Chondrocyte (in vitro differentiated cells): Measurements from ENCODE around the gene TSHR. TPM values are rescaled to one million over a fixed set of nuclear protein-coding genes. Genes with fewer than 3 reads are reported as not detected.

Source experiments
- DNase-seq: peaks from one replicate; pipeline ENCODE4 v3.0.0; 2021; ENCODE audit warnings: mixed read lengths, low spot score
- H3K27ac Mint-ChIP-seq: one replicate; pipeline ENCODE4 v1.8.0; 2021; ENCODE audit warnings: mild to moderate bottlenecking, moderate library complexity, mixed read lengths; ENCODE audit not compliant: unreplicated experiment
- H3K27me3 Mint-ChIP-seq: 2 replicates; pipeline ENCODE4 v1.8.0; 2021; ENCODE audit warnings: low read depth, mixed read lengths
- H3K36me3 Mint-ChIP-seq: 2 replicates; pipeline ENCODE4 v1.8.0; 2021; ENCODE audit warnings: low read depth, mixed read lengths
- H3K4me1 Mint-ChIP-seq: 2 replicates; pipeline ENCODE4 v1.8.0; 2021; ENCODE audit warnings: low read depth, mild to moderate bottlenecking, mixed read lengths
- H3K4me3 Mint-ChIP-seq: one replicate; pipeline ENCODE4 v1.8.0; 2021; ENCODE audit warnings: mild to moderate bottlenecking, moderate library complexity, mixed read lengths; ENCODE audit not compliant: unreplicated experiment
- H3K9me3 Mint-ChIP-seq: 2 replicates; pipeline ENCODE4 v1.8.0; 2021; ENCODE audit warnings: low read depth, mixed read lengths
- total RNA-seq: library from RNA; stranded (reverse); gene quantifications from 3 replicates; pipeline ENCODE4 v1.2.1, GENCODE V29; 2021
- TF ChIP-seq, protein P1 (sequence below): fragments of 200-600 bp; sonication (generic); IDR thresholded peaks from 2 replicates; pipeline ENCODE4 v1.5.0; 2021; ENCODE audit warnings: antibody characterized with exemption, mild to moderate bottlenecking, moderate library complexity

TSHR gene
- total RNA-seq, 1 donor from 2014 or later: not detected

DNA sequence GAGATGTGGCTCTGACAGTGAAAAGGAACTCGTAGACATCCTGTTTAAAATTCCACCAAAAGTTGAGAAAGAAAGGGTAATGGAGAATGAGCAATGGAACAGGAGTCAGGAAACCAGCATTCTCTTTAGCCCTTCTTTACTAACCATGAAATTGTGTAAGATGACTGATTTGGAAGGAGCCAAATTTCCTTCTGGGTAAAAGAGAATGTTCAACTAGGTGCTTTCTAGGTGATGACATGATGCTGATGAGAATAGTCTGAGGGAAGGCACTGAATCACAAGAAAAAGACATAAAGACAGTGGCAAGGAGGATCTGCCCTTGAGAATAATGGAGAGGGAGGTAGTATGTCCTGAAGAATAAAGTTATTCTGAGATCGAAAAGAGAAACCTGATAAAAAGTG, 2.2 kb downstream of the TSHR start:
- Mint-ChIP-seq H3K27ac (no peak overlapping the region), H3K27me3 (peaks cover 40% of the 10 kb centered on the region), H3K36me3 (no peaks in the 10 kb centered on the region), H3K9me3 (no peaks in the 10 kb centered on the region), H3K4me3 (no peak overlapping the region), H3K4me1 (peaks cover 11% of the 10 kb centered on the region)
- TF ChIP-seq, protein P1, sequence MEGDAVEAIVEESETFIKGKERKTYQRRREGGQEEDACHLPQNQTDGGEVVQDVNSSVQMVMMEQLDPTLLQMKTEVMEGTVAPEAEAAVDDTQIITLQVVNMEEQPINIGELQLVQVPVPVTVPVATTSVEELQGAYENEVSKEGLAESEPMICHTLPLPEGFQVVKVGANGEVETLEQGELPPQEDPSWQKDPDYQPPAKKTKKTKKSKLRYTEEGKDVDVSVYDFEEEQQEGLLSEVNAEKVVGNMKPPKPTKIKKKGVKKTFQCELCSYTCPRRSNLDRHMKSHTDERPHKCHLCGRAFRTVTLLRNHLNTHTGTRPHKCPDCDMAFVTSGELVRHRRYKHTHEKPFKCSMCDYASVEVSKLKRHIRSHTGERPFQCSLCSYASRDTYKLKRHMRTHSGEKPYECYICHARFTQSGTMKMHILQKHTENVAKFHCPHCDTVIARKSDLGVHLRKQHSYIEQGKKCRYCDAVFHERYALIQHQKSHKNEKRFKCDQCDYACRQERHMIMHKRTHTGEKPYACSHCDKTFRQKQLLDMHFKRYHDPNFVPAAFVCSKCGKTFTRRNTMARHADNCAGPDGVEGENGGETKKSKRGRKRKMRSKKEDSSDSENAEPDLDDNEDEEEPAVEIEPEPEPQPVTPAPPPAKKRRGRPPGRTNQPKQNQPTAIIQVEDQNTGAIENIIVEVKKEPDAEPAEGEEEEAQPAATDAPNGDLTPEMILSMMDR: no peak
- no peak for DNase-seq

DNA sequence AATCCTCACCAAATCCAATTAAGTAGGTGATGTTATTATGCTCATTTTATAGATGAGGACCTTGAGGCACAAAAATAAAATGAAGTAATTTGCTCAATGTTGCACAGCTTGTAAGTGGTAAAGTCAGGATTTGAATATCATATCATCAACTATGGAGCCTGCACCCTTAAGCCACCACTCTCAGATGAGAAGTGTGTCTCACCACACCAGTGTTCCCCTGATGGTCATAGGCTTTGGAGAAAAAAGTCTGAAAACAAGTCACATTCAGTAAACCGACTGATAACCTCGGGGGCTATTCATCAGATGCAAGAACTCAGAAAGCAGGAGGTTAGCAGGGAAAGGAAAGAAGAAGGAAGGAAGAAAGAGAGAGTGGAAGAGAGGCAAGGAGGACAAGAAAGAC, 2.8 kb downstream of the TSHR start:
- H3K27me3 Mint-ChIP-seq: peaks cover 40% of the 10 kb centered on the region

DNA sequence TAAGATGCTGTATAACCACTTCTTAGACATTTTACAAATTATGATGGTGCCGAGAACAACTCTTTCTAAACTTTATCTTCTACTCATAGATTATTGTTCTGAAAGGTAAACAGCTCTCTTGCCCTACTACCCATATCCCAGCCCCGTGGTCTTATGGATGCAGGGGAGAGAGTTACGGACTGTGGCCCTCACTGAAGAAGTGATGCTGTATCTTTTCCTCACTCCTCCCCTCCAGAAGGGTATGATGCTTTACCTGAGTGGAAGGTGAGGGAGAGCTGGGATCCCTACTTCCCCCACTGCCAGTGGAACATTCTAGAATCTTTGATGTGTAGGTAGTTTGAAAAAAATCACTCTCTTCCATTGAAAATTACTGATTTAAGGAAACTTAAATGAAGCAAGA, 3.5 kb downstream of the TSHR start:
- Mint-ChIP-seq H3K4me3 (no peak overlapping the region), H3K27ac (no peak overlapping the region), H3K27me3 (peaks cover 40% of the 10 kb centered on the region), H3K36me3 (no peaks in the 10 kb centered on the region), H3K9me3 (no peaks in the 10 kb centered on the region), H3K4me1 (peaks cover 11% of the 10 kb centered on the region)
- TF ChIP-seq, protein P1: no peak
- no peak for DNase-seq

More for the DNA sequence above, 2.8 kb downstream of the TSHR start:
- DNase-seq: no peak
- Mint-ChIP-seq H3K36me3 (no peaks in the 10 kb centered on the region), H3K9me3 (no peaks in the 10 kb centered on the region), H3K4me1 (peaks cover 11% of the 10 kb centered on the region), H3K4me3 (no peak overlapping the region), H3K27ac (no peak overlapping the region)
- TF ChIP-seq, protein P1: no peak

DNA sequence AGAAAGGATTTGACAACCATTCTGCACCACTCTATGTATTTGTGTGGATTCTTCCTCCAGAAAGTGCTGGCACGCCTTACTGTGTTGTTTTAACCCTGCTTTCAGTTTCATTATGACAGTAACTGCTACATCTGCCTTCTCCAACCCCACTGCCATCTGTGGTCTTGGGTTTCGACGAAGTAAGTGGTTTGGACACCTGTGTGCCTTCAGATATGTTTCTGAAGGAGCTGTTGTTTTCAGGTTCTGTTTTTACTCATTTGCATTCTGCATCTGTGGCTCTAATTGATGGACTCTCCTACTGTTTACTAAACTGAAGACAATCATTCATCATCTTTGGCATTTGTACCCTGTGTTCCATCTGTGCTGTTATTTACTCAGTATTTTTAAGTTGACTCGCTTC, 4.1 kb downstream of the TSHR start:
- Mint-ChIP-seq H3K27me3 (peaks cover 40% of the 10 kb centered on the region), H3K4me3 (no peak overlapping the region), H3K9me3 (no peaks in the 10 kb centered on the region), H3K4me1 (peaks cover 9% of the 10 kb centered on the region), H3K27ac (no peak overlapping the region), H3K36me3 (no peaks in the 10 kb centered on the region)
- DNase-seq: no peak
- TF ChIP-seq, protein P1: no peak

DNA sequence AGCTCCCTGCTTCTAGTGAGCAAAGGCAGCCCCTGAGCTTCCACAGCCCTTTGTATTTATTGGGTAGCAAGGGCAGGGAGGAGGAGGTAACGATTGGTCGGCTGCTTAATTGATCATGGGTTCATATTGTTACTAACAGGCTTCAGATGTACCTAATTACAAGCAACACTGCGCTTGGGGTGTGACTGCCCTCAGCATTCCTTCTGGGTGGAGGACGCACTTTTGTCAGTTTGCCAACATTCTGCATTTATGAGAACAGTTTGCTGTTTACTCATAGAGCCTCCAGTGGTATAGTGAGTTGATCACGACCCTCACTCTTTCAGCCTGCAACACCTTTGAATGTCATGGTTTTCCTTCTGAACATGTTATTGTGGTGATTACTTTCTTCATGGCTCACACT, 9.6 kb downstream of the TSHR start:
- H3K36me3 Mint-ChIP-seq: no peaks in the 10 kb centered on the region
- H3K4me1 Mint-ChIP-seq: no peaks in the 10 kb centered on the region
- H3K9me3 Mint-ChIP-seq: no peaks in the 10 kb centered on the region
- TF ChIP-seq, protein P1: no peak
- no peak overlapping the region for H3K27ac Mint-ChIP-seq
- H3K4me3 Mint-ChIP-seq: no peak overlapping the region
- DNase-seq: no peak
- H3K27me3 Mint-ChIP-seq: peaks cover 29% of the 10 kb centered on the region
